H1 (cell line): Measurements from ENCODE around the gene CD69. TPM values are rescaled to one million over a fixed set of nuclear protein-coding genes. Genes with fewer than 3 reads are reported as not detected.

Experiments
- CTCF ChIA-PET: fragments of 300-600 bp; sonication (Branson Sonifier 250); formaldehyde crosslinking; loops from one replicate; lab custom pipeline; 2021; ENCODE audit not compliant: partially characterized antibody; lab: Charles Lee
- POLR2A ChIA-PET: fragments of 300-600 bp; sonication (Branson Sonifier 250); formaldehyde crosslinking; loops from one replicate; lab custom pipeline; 2021; ENCODE audit warnings: inconsistent platforms; ENCODE audit not compliant: partially characterized antibody; lab: Charles Lee
- DNase-seq, 2 experiments: peaks; one replicate each; pipeline versions ENCODE4 v3.0.0 to v3.0.0-alpha.2; 2010 to 2022; ENCODE audit warnings: low spot score in 2 of 2, low read depth in 1 of 2, mixed read lengths in 1 of 2
- FAIRE-seq: peaks from 2 replicates; lab custom pipeline; 2011; peaks lifted over from hg19 to GRCh38; lab: Jason Lieb, UNC
- H2AFZ ChIP-seq: 2 replicates; pipeline ENCODE4 v1.8.1; 2012; ENCODE audit warnings: low read length, inconsistent platforms
- H2AK5ac ChIP-seq: 2 replicates; pipeline ENCODE4 v1.6.1; 2013; ENCODE audit warnings: low read depth, low read length
- H2BK120ac ChIP-seq: replicated peaks from 2 replicates; pipeline ENCODE3; 2013; ENCODE audit warnings: low read depth, low read length, inconsistent platforms
- H2BK12ac ChIP-seq: 2 replicates; pipeline ENCODE4 v1.6.1; 2013; ENCODE audit warnings: low read depth, low read length
- H2BK15ac ChIP-seq: 2 replicates; pipeline ENCODE4 v1.6.1; 2013; ENCODE audit warnings: low read length
- H2BK20ac ChIP-seq: 2 replicates; pipeline ENCODE4 v1.6.1; 2013; ENCODE audit warnings: low read length
- H2BK5ac ChIP-seq: 2 replicates; pipeline ENCODE4 v1.6.1; 2013; ENCODE audit warnings: low read depth, low read length
- H3K14ac ChIP-seq: 2 replicates; pipeline ENCODE4 v1.6.1; 2013; ENCODE audit warnings: inconsistent platforms; ENCODE audit not compliant: insufficient read length
- H3K18ac ChIP-seq: 2 replicates; pipeline ENCODE4 v1.6.1; 2013; ENCODE audit warnings: low read length; ENCODE audit errors: extremely low read depth
- H3K23ac ChIP-seq: 2 replicates; pipeline ENCODE4 v1.6.1; 2013; ENCODE audit warnings: inconsistent platforms; ENCODE audit not compliant: insufficient read length
- H3K23me2 ChIP-seq: 2 replicates; pipeline ENCODE4 v1.6.1; 2013; ENCODE audit warnings: low read depth, low read length
- H3K27ac ChIP-seq: 2 replicates; pipeline ENCODE4 v1.6.1; 2011; ENCODE audit warnings: low read depth, low read length, inconsistent platforms
- H3K27me3 ChIP-seq, 4 experiments: replicated peaks in 1 of 4; 1 replicate in 1 of 4; 2 replicates in 3 of 4; pipeline versions ENCODE4 v1.6.1 to v1.8.1; 2011 to 2013; ENCODE audit warnings: low read length in 3 of 4, mild to moderate bottlenecking in 3 of 4, inconsistent platforms in 2 of 4, mixed read lengths in 2 of 4, moderate library complexity in 1 of 4; ENCODE audit not compliant: control insufficient read depth in 3 of 4, insufficient read depth in 3 of 4; ENCODE audit errors: extremely low read depth in 1 of 4
- H3K36me3 ChIP-seq, 4 experiments: 2 replicates each; pipeline versions ENCODE4 v1.6.1 to v1.8.1; 2011 to 2013; ENCODE audit warnings: mild to moderate bottlenecking in 4 of 4, low read length in 3 of 4, moderate library complexity in 2 of 4, control low read depth in 1 of 4, inconsistent platforms in 1 of 4; ENCODE audit not compliant: insufficient read depth in 4 of 4, control insufficient read depth in 2 of 4
- H3K4ac ChIP-seq: replicated peaks from 2 replicates; pipeline ENCODE3; 2013; ENCODE audit warnings: low read length, low read depth, mixed read lengths, inconsistent platforms; ENCODE audit not compliant: insufficient read length
- H3K4me1 ChIP-seq, 4 experiments: replicated peaks in 1 of 4; 1 replicate in 1 of 4; 2 replicates in 3 of 4; pipeline versions ENCODE4 v1.6.1 to v1.8.1; 2011 to 2013; ENCODE audit warnings: low read length in 3 of 4, inconsistent platforms in 2 of 4, mixed read lengths in 1 of 4; ENCODE audit not compliant: insufficient read depth in 4 of 4, control insufficient read depth in 3 of 4
- H3K4me2 ChIP-seq, 2 experiments: 2 replicates each; pipeline versions ENCODE4 v1.6.1 to v1.8.1; 2011 to 2013; ENCODE audit warnings: low read depth in 2 of 2, low read length in 2 of 2, control low read depth in 1 of 2, inconsistent platforms in 1 of 2, mild to moderate bottlenecking in 1 of 2; ENCODE audit not compliant: insufficient read depth in 1 of 2
- H3K4me3 ChIP-seq, 4 experiments: fragments of 200-600, 300-600 bp in 1 of 4; sonication (generic), shearing (Covaris generic), sonication (Bioruptor Twin) in 1 of 4; 2 replicates each; pipeline versions ENCODE4 v1.5.1 to v1.8.1; 2011 to 2016; ENCODE audit warnings: low read length in 4 of 4, low read depth in 3 of 4, control low read depth in 2 of 4, inconsistent platforms in 2 of 4, mild to moderate bottlenecking in 2 of 4, mixed read lengths in 1 of 4, moderate library complexity in 1 of 4; ENCODE audit not compliant: insufficient read depth in 2 of 4; ENCODE audit errors: extremely low read depth in 1 of 4
- H3K56ac ChIP-seq: replicated peaks from 2 replicates; pipeline ENCODE3; 2013; ENCODE audit warnings: low read depth, mild to moderate bottlenecking, mixed read lengths, low read length, inconsistent platforms; ENCODE audit not compliant: insufficient read length
- H3K79me1 ChIP-seq: 2 replicates; pipeline ENCODE4 v1.6.1; 2013; ENCODE audit warnings: low read depth, low read length, control low read depth
- H3K79me2 ChIP-seq, 2 experiments: 2 replicates each; pipeline versions ENCODE4 v1.6.1 to v1.8.1; 2012 to 2013; ENCODE audit warnings: low read length in 2 of 2, mild to moderate bottlenecking in 2 of 2, inconsistent platforms in 1 of 2; ENCODE audit not compliant: insufficient read depth in 2 of 2, control insufficient read depth in 1 of 2
- H3K9ac ChIP-seq, 4 experiments: replicated peaks in 1 of 4; 1 replicate in 1 of 4; 2 replicates in 3 of 4; pipeline versions ENCODE4 v1.6.1 to v1.8.1; 2011 to 2013; ENCODE audit warnings: low read depth in 3 of 4, low read length in 3 of 4, control low read depth in 2 of 4, mild to moderate bottlenecking in 2 of 4, moderate library complexity in 2 of 4, inconsistent platforms in 1 of 4; ENCODE audit errors: extremely low read depth in 1 of 4
- H3K9me3 ChIP-seq, 2 experiments: 2 replicates each; pipeline versions ENCODE4 v1.6.1 to v1.8.1; 2012 to 2013; ENCODE audit warnings: mild to moderate bottlenecking in 2 of 2, moderate library complexity in 2 of 2, control low read depth in 1 of 2, inconsistent platforms in 1 of 2, low read depth in 1 of 2, low read length in 1 of 2, mixed read lengths in 1 of 2; ENCODE audit not compliant: insufficient read depth in 2 of 2
- H4K20me1 ChIP-seq, 2 experiments: replicated peaks in 1 of 2; 2 replicates each; pipeline versions ENCODE3 to v1.8.1; 2011 to 2013; ENCODE audit warnings: inconsistent platforms in 2 of 2, low read length in 2 of 2, mild to moderate bottlenecking in 1 of 2; ENCODE audit not compliant: insufficient read depth in 2 of 2, control insufficient read depth in 1 of 2
- H4K5ac ChIP-seq: 2 replicates; pipeline ENCODE4 v1.6.1; 2013; ENCODE audit warnings: low read length, low read depth, mixed read lengths, inconsistent platforms; ENCODE audit not compliant: insufficient read length
- H4K8ac ChIP-seq: 2 replicates; pipeline ENCODE4 v1.8.0; 2013; ENCODE audit warnings: mild to moderate bottlenecking, moderate library complexity, low read length, inconsistent platforms; ENCODE audit not compliant: insufficient read depth; ENCODE audit errors: extremely low read depth
- H4K91ac ChIP-seq: replicated peaks from 2 replicates; pipeline ENCODE3; 2013; ENCODE audit warnings: low read length, mixed read lengths, inconsistent platforms; ENCODE audit not compliant: insufficient read length
- KDM4A ChIP-seq: IDR thresholded peaks from one replicate; pipeline ENCODE4 v1.7.1; 2012; ENCODE audit warnings: low read depth, mild to moderate bottlenecking, moderate library complexity, low read length, inconsistent platforms; ENCODE audit not compliant: severe bottlenecking
- NRF1 ChIP-seq: IDR thresholded peaks from 2 replicates; pipeline ENCODE4 v1.6.1; 2011; ENCODE audit warnings: mild to moderate bottlenecking, low read depth, low read length, improper control_type of control experiment
- RNF2 ChIP-seq: fragments of 200-900, 300-1000 bp; sonication (generic); IDR thresholded peaks from 2 replicates; pipeline ENCODE4 v1.7.1; 2016; ENCODE audit warnings: borderline replicate concordance, low read depth, mild to moderate bottlenecking, antibody characterized with exemption, low read length; ENCODE audit not compliant: poor library complexity, severe bottlenecking; ENCODE audit errors: missing control alignments
- TEAD4 ChIP-seq: IDR thresholded peaks from 2 replicates; pipeline ENCODE4 v1.6.1; 2012; ENCODE audit warnings: low read depth, low read length, inconsistent platforms, mixed read lengths
- USF2 ChIP-seq: IDR thresholded peaks from 2 replicates; pipeline ENCODE4 v1.6.1; 2011; ENCODE audit warnings: low read length, improper control_type of control experiment
- WGBS, 2 experiments: shearing (Covaris generic) in 1 of 2; methylation state at CpG; one replicate each; pipeline versions ENCODE4 v1.1.6 to v1.1.7; 2013 to 2015; ENCODE audit warnings: low lambda C conversion rate in 2 of 2, mixed read lengths in 2 of 2, inconsistent platforms in 1 of 2, low coverage in 1 of 2, missing lambda C conversion rate in 1 of 2; ENCODE audit not compliant: insufficient replicate concordance in 2 of 2, insufficient coverage in 1 of 2, insufficient read length in 1 of 2; ENCODE audit errors: extremely low coverage in 1 of 2, missing lambda C conversion rate in 1 of 2; 5-methylcytosine and 5-hydroxymethylcytosine counted together
- polyA plus RNA-seq, 7 experiments: library from polyadenylated mRNA; depleted of rRNA in 3 of 7; stranded (reverse) in 5 of 7; unstranded in 2 of 7; fragments of >200 nt in 5 of 7; fragments of 200-250 nt in 2 of 7; gene quantifications; 1 replicate in 5 of 7; 2 replicates in 1 of 7; 4 replicates in 1 of 7; pipeline versions ENCODE4 v1.2.1 to v1.2.3, GENCODE V29; 2011 to 2013; ENCODE audit warnings: missing spikeins in 2 of 7, mixed read lengths in 2 of 7
- total RNA-seq: library from RNA; stranded (reverse); fragmentation: NEBNext Ultra II Directional; extraction: Animal tissue kit (Norgen Biotek cat#: 25700); gene quantifications from 2 replicates; pipeline ENCODE4 v1.2.1, GENCODE V29; 2021

CD69 gene
- total and polyA plus RNA-seq, 2 of the 8 experiments (the other 6 are each of a cell fraction or from before 2014, with no cell fraction given), result not detected

- 89% methylated on average over 3 of the region's 3 CpGs; no CpG with 5 or more reads in 1 of the 2 experiments for WGBS, 2 experiments
- TF ChIP-seq NRF1, result no peak
- no peak for TF ChIP-seq USF2
- no peak for TF ChIP-seq RNF2
- TF ChIP-seq TEAD4, result no peak
- no peak for TF ChIP-seq KDM4A
Observed at GRCh38 chr12:9758119-9758518, 2.6 kb downstream of the CD69 start.

More at GRCh38 chr12:9758119-9758518, 2.6 kb downstream of the CD69 start:
- no peaks in the 10 kb centered on the region for H3K23me2 ChIP-seq
- H3K56ac ChIP-seq, result no peak overlapping the region
- H3K14ac ChIP-seq, result no peak overlapping the region
- no peaks in the 10 kb centered on the region for H3K79me1 ChIP-seq
- ChIA-PET CTCF (interaction anchor here (1.0 to 15.3 kb wide), 5 partner anchors 9 to 478 kb away, joined by 3 to 278 read pairs (median 6); no protein-coding TSS in a partner anchor), POLR2A (no interaction called here)
- H2BK5ac ChIP-seq, result no peak overlapping the region
- no peaks in the 10 kb centered on the region for H3K9me3 ChIP-seq
- DNase-seq (no peak), FAIRE-seq (no peak)
- H2AFZ ChIP-seq, result no peak overlapping the region
- H2BK20ac ChIP-seq, result no peak overlapping the region
- H4K91ac ChIP-seq, result no peak overlapping the region
- H2BK120ac ChIP-seq, result no peak overlapping the region
- H3K27me3 ChIP-seq, result no peaks in the 10 kb centered on the region
- no peak overlapping the region for H3K4me3 ChIP-seq
- H3K27ac ChIP-seq, result no peak overlapping the region
- H3K9ac ChIP-seq, result no peak overlapping the region
- H2AK5ac ChIP-seq, result no peak overlapping the region
- no peaks in the 10 kb centered on the region for H3K79me2 ChIP-seq
- H3K4ac ChIP-seq, result no peak overlapping the region
- H3K4me1 ChIP-seq, result peaks cover 0 to 4% (median 0%) of the 10 kb centered on the region in 4 experiments; a peak in 1 of 7 replicates
- no peak overlapping the region for H4K5ac ChIP-seq
- H3K36me3 ChIP-seq, result no peaks in the 10 kb centered on the region
- no peak overlapping the region for H3K23ac ChIP-seq
- H3K18ac ChIP-seq, result no peak overlapping the region
- no peaks in the 10 kb centered on the region for H4K20me1 ChIP-seq
- H2BK15ac ChIP-seq, result no peak overlapping the region
- H4K8ac ChIP-seq, result no peak overlapping the region
- H2BK12ac ChIP-seq, result no peak overlapping the region
- no peak overlapping the region for H3K4me2 ChIP-seq
